GM21825 (cell line): ENCODE results near the gene ANTXR1.

Experiments used
- ATAC-seq: cut with Tn5 transposase; IDR thresholded peaks from one replicate; pipeline ENCODE4 v1.9.1; 2021; ENCODE audit warnings: mild to moderate bottlenecking, moderate library complexity; ENCODE audit not compliant: unreplicated experiment

Gene ANTXR1

DNA sequence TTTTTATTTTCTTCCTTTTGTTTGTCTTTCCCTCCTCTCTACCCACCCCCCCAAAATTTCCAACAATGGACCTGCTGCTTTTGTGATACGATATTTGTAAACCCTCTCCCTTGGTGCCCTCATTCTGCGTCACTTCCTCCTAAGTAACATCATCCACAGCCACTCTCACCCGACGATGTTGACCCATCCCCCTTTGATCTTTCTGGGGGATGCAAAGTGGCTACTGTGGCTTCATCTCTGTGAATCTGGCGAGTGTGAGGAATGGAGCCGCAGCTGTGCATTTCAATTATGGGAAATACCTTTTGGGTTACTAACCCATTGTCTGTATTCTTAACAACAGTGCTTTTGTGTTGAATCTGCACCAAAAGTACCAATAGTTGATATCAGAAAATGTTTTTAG lies 19.4 kb downstream of the ANTXR1 start:
- no peak for ATAC-seq

DNA sequence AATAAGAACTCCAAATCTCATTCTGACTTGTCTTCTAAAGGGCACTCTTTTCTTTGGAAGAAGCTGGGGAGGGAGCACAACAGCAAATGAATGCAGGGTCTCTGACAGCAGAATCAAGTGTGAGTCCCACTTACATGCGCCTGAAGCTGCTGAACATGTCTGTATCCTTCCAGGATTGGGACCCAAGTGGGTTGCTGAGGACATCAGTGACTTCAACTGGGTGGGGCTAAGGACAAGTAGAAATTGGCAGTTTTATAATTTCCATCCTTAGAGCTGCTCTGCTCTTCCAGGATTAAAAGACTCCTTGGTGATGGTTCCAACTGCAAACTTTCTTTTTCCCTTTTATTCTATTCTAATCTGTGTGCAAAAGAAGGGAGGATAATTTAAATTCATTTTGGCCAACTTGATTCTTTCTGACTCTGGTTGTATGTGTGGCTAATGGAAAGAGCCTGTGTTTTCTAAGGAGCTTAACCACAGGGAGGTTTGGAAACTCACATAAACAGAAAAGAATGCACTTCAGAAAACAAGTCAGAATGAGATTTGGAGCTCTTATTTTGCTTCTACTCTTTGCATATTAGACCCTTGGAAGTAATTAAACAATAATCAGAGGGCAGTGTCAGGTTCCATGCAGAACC lies 20.6 kb downstream of the ANTXR1 start:
- no peak for ATAC-seq

DNA sequence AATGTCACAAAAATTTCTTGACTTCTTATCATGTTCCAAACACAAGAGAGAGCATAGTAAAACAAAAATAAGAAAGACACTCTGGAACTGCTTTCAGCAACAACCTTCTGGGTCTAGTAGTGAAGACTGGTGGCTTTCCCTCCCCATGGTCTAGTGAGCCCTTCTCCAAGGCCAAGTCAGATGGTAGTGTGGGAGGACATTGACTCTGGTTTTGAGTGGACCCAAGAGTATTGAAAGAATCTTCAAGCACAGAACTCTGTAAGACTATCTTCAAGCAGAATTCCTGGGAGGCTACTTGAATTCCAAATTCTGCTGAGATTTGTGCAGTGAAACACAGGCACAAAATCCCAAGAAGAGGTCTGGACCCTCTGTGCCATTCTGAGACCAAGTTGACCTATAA lies 21.1 kb downstream of the ANTXR1 start:
- ATAC-seq = no peak

DNA sequence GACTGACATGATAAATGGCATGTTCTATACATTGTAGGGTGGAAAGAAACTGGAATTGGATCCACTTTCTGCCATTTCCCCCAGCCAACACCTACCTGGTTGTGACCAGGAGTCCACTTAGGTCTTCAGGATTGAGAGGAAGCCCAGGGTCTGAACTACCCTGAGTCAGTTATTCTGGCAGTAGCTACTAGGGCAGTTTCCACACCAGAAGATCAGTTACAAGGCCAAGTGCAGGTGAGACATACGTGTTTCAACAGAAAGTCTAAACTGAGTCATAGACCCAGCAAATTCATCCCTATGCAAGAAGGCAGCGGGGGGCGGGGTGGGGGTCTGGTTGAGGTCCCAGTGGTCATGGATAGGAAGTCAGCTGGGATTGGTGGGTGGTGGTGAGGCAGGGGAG lies 21.9 kb downstream of the ANTXR1 start:
- no peak for ATAC-seq

DNA sequence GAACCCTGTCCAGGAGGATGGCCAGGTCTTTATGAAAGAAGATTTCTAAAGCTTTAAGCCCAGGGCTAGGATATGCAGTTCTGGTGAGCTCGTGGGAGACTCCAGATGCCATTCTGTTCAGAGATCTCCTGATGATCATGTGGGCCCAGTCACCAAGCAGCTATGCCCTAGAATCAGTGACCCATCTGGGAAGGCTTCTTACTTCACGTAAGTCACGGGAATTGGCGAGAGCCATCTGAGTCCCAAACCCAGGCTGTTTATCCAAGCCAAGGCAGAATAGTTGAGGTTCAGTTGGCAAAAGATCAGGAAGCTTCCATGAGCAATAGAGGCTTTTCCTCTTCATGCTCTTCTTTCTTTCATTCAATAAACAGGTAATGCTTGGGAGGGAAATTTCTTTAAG lies 23.9 kb downstream of the ANTXR1 start:
- ATAC-seq = no peak

DNA sequence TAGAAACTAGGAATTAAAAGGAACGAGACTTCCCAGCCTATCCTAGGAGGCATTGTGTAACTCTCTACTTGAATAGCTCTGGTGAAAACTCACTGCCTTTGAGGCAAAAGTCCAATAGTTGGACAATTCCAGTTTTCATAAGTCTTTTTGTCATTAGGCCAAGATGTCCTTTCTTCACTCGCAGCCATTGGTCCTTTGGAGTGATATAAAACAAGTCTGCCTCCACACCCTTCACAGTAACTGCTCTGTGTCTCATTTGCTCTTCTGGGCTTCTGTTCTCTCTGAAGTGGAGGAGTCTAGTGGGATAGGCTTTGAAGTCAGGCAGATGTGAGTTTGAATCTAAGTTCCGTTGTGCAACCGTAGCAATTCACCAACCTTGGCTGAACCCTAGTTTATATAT lies 28.2 kb downstream of the ANTXR1 start:
- no peak for ATAC-seq

DNA sequence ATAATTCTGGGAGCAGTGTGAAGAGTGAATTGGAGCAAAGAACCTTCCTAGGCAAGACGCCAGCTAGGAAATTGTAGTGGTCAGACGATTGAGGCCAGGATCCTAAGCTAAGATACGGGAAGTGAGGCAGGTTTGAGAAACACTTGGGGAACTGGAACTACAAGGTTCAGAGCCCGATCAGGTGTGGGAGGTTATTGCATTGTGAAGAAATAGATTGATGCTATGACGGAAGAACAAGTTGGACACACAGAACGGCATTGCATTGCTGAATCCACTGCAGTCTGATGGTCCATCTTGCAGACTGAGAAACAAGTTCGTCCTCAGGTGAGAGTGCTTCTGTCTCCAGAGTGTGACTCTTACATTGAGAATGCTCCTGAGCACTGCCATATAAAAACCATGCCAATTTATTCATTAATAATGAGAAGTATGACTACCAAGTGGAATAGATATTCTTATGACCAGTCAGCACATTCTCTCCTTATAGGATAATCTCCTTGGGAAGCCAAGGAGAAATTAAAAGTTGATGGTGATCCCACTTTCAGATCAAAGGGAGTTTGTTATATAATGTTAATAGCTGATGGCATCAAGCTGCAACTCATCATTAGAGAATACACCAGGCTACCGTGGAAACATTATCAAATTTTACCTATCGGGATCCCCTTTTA lies 30.9 kb downstream of the ANTXR1 start:
- ATAC-seq = no peak

DNA sequence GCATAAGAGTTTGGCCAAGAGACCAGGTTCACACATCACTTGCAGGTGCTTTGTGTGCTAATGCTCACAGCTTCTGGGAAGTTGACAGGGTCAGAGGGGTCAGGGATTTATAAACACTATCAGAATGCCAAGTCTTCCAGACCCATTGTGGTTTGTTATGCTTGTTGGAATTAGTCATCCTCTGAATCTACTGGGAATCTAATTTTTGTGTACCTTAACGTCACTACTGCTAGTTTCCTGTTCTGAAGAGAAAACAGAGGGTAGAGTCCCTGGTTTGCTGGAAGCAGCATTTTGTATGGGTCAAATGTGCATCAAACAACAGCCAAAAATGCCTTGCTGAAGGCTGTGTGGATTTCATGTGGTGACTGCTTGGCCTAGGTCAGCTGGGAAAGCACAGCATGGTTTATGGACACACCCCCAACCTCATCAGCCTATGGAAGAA lies 33.3 kb downstream of the ANTXR1 start:
- ATAC-seq = no peak

DNA sequence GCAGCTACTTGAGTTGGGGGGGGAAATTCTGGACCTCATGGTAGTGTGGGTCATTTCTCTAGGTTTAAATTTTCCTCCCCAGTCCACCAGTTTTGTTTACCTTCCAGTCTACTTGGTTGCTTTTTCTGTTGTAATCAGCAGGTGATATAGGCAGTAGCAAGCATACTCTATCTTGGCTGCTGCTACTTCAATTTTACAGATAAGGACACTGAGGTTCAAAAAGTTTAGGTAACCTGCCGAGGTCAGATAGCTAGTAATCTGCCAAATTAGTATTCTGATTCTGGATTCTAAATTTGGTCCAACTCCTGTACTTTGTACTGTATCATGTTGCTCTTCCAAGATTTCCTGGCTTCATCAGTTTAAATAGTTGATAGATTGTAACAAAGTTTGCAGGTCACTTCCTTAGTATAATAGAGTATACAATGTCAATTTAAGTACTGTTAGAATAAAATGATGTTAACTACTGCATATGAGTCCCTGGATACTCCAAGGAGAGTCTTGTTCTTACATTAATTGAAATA lies 34.7 kb downstream of the ANTXR1 start:
- no peak for ATAC-seq

DNA sequence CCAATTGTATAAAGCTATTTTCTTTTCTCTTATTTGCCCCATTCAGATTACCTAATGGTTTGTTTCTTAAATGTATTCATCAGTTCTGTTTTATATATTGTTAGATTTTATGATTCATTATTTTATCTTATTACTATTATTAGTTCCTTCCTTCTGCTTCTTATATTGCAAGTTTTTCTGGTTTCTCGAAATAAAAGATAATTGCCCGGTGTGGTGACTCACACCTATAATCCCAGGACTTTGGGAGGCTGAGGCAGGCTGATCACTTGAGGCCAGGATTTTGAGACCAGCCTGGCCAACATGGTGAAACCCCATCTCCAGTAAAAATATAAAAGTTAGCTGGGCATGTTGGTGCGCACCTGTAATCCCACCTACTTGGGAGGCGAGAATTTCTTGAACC lies 37.8 kb downstream of the ANTXR1 start:
- no peak for ATAC-seq

DNA sequence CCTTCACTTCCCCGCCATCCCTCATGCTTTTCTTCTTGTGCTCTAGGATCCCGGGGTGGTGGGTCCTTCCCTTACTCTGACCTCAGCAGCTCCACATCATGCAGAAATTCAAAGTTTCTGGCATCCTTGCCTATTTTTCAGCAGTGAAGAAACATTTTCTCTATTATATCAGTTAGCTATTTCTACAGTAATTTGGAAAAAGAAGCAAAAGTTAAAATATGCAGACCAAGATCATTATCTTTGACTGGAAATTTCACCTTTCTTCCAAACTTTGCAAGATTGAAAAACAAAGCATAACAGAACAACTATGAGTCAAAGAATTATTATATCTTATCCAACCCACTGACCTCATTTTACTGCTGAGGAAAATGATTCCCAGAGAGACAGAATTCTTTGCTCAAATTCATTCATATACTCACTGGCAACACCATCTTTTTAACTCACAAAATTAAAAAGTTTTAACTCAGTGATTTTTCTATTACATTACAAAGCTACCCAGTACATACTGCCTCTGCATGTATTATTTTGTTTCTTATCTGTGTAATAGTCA lies 40.5 kb downstream of the ANTXR1 start:
- no peak for ATAC-seq

DNA sequence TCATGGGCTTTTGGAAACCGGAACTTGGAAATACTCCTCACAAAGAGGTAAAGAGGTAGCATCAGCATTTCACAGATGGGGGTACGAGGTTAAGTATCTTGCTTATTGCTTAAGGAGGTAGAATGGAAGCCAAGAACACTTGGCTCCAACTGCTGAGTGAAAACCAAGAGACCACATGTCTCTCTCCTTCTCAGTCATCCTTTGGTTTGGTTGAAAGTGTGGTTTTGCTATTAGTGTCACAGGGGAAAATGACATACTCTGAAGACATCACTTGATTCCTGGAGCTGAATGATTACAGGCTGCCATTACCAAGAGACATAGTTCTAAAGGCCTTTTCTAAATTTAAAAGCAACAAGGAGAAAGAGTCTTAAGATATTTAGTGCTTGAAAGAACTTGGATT lies 41.5 kb downstream of the ANTXR1 start:
- no peak for ATAC-seq

DNA sequence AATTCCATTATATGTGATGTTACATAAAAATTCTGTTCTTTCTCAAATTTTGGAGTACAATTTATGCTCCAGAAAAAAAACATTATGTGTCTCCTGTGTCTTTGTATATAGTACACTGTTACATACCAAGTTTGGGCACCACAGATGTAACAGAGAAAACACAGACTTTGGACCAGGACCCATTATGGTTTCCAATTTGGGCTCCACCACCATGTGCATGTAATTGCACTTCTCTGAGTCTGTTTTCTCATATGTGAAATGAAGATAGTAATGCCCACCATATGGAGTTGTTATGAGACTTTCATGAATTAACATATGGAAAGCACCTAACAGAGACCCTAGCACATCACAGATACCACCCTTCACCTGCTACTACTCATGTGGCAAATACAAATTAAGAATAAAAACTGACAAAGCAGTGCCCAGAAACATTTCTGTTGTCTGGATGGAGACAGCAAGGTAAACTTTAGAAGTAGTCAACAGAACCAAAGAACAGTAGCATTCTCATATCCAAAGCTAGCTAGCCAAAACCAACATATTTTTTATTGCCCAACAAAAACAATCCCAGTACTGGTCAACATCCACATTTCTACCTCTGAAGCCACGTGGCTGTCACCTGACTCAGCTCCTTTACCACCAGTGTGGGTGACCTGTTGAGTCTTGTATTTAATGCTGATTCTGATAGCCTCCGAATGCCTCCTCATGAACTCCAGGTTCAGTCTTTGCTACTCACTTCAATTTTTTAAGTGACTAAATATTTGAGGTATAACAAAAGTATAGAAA lies 42.9 kb downstream of the ANTXR1 start:
- no peak for ATAC-seq

DNA sequence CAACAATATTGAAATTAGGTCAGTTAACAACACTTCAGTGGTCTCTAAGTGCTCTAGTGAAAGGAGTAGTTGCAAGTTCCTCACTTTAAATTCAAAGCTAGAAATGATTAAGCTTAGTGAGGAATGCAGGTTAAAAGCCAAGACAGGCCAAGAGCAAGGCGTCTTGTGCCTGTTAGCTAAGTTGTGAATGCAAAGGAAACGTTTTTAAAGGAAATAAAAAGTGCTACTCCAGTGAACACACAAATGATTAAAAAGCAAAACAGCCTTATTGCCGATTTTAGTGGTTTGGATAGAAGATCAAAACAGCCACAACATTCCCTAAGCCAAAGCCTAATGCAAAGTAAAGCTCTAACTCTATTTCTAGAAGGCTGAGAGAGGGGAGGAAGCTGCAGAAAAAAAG lies 44.7 kb downstream of the ANTXR1 start:
- ATAC-seq = no peak

DNA sequence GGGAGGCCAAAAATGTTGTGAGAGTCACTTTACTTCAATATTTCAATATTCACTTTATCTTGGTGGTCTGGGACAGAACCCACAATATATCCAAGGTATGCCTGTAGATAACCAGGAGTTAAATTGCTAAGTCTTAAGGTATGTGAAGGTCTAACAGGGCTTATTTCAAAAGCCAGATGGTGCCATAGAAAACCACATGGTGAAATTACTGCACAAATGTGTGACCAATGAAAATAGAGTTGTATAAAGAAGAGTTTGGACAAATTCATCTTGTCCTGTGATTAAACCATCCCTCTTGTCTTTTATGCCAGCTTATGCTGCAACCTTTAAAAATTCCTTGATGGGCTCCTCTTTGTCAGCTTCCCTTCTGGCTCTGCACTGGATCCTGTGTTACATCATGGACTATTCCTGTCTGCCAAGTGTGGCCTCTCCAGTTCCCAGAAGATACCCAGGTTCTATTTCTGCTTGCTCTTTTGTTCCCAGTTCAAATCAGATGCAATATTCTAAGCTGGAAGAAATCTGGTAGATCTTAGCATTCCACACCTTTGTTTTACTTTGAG lies 46.8 kb downstream of the ANTXR1 start:
- no peak for ATAC-seq

DNA sequence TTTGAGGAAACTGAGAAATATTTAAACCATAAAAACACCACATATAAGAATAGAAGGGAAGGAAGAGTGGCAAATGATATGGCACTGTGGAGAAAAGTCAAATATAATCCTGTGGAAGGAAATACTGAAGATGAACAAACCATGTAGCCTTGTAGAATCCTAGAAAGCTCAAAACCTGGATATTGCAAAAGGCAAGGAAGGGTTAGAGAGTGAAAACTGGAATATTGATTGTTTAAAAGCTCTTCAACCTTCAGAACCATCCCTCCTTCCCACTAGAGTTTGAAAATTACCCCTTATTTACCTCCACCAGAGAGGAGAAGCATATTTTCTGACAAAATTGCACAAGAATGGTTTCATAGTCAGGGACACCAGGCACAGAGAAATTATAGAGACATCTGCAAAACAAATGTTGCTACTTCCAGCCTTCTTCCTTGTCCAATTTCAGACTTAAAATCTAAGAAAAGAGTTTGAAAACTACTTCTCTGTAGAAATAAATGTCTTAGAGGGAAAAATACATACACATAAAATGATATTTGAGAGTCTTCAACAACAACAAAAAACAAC lies 48.0 kb downstream of the ANTXR1 start:
- no peak for ATAC-seq

DNA sequence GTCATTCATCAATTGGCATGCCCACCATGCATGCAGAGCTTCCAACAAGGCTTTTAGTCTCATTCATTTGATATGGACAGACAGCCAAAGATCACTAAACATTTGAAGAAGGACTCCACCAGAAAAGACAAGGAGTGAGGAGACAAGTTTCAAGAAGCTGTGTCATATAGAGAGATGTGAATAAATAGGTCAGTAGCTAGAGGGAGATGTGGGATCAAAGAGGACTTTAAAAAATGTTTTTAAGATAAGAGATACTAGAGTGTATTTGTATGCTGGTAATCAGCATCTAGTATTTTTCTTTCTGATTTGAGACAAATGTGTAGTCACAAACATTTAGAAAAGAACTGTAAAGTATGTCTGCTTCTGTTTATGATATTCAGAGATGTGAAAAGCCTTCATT lies 48.5 kb downstream of the ANTXR1 start:
- ATAC-seq = no peak

DNA sequence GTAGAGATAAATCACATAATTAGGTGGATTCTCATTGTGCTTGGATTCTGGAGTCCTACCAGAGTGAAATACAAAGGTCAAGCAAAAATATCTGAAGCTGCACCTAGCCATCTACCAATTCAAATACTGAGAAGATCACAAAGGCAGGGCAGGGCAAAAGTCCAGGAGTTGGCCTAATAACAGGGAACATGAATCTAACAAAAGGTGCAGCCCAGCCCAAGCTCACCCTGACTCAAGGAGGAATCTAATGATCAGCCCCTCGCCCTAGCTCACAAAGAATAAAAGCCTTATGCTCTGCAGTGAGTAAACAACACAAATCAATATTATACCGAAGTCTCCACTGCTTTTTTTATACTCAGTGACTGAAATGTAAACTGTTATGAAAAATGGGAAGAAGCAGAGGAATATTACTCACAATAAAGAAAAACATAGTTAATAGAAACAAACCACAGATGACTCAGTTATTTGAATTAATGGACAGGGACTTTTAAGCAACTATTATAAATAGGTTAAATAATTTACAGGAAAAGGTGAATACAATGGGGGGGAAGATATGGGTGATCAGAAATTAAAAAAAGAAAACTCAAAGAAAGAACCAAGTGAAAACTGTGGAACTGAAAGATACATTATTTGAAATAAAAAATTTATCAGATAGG lies 49.5 kb downstream of the ANTXR1 start:
- no peak for ATAC-seq

DNA sequence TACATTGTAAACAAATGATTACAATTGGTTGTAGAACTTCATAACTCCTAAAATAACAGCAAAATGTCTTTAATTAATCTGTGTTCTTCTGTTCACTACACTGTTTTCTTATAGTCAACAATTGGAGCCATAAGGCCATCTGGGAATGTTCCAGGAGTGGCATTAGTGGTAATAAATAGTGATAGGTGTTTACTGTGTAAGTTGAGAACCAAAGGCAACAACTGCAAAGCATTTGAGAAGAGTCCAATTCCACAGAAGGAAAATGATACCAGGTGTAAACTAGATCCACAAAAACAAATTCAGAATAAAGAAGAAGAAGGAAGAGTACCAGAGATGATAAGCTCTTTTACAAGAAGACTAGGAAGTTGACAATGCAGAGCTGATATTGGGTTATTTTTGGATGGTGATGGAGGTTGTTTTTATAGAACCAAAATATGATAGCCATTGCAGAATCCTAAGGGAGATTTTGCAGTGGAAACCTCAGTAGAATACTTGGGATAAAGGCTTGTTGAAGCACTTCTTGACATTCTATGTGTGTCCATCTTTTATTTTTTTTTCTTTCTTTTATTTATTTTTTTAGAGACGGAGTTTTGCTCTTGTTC lies 52.9 kb downstream of the ANTXR1 start:
- ATAC-seq = no peak

DNA sequence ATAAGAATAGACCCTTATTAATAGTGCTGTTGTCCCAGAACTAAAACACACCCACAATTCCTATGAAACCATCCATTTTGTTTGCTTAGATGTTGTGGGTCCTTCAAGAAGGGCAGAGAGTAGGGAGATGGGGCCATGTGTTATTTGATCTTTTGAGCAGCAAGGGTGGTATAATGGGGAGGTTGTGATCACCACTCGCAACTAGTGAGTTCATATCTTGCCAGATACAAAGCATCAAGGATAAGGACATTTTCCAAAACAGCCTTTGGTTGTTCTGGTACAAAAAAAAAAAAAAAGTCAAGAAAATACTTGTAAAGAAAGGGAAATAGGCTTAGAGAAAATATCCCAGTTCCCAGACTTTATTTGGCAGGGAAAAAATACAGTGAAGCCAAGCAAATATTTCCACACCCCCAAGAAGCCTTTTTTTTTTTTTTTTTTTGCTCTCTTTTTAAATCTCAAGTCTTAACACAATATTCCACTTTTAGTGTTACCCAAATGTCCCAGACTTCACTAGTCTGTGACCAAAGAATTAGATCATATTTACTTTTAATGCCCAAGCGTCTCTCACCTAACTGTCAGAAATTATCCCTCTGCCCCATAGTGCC lies 54.1 kb downstream of the ANTXR1 start:
- no peak for ATAC-seq
